Measurements from ENCODE around the gene ATP13A2. TPM values are rescaled to one million over a fixed set of nuclear protein-coding genes. Genes with fewer than 3 reads are reported as not detected.

Gene ATP13A2
- polyA plus RNA-seq, 1 of the 3 experiments (the other 2 are of a cell fraction), result 29.3 TPM

GRCh38 chr1:16986962-16987361, 24.8 kb downstream of the ATP13A2 start:
- no peak overlapping the region for H3K27ac ChIP-seq (ENCODE audit: low read depth in 2 of 2, low read length in 1 of 2)
- peaks cover 6% of the 10 kb centered on the region for H3F3A ChIP-seq (replicated peaks; ENCODE audit: insufficient read depth)
- 50% methylated on average over 8 of the region's 16 CpGs for WGBS (ENCODE audit: low lambda C conversion rate)
- no peaks in the 10 kb centered on the region for H3K79me2 ChIP-seq (ENCODE audit: insufficient read depth)
- H3K36me3 ChIP-seq (replicated peaks in 1 of 2; ENCODE audit: control insufficient read depth in 1 of 2, insufficient read depth in 2 of 2, low read length in 1 of 2), result peaks cover 3 to 8% of the 10 kb centered on the region in 2 experiments
- no peak overlapping the region; a peak in 1 of 4 replicates for H3K4me3 ChIP-seq (ENCODE audit: low read depth in 2 of 2, low read length in 1 of 2)
- H3K9me3 ChIP-seq, result no peaks in the 10 kb centered on the region
- no peaks in the 10 kb centered on the region for H3K27me3 ChIP-seq (ENCODE audit: insufficient read depth)
- CTCF ChIA-PET, result interaction anchor here (0.6 to 4.0 kb wide), 20 partner anchors 8 to 61 kb away, joined by 3 to 38 read pairs (median 5); no protein-coding TSS in a partner anchor
- peak; percentile 66 for TF ChIP-seq CTCF (IDR thresholded peaks at IDR 0.05)
- no peak for TF ChIP-seq USF2 (IDR thresholded peaks at IDR 0.05; ENCODE audit: borderline replicate concordance, low read depth, low read length)
- TF ChIP-seq ELF1 (IDR thresholded peaks at IDR 0.05), result no peak
- no peak for TF ChIP-seq ZBTB33 (IDR thresholded peaks at IDR 0.05; ENCODE audit: borderline replicate concordance, low read depth)
- TF ChIP-seq EZH2phosphoT487 (IDR thresholded peaks at IDR 0.05; ENCODE audit: borderline replicate concordance, low read depth), result no peak
- TF ChIP-seq IRF3 (IDR thresholded peaks at IDR 0.05; ENCODE audit: low read depth, low read length), result no peak
- no peak for TF ChIP-seq GATA2 (CRISPR knock-in tag; IDR thresholded peaks at IDR 0.05)
- H4K20me1 ChIP-seq (ENCODE audit: insufficient read depth), result no peaks in the 10 kb centered on the region
- POLR2A ChIA-PET, result interaction anchor here (0.9 to 1.1 kb wide), 2 partner anchors 9 to 19 kb away, joined by 3 to 4 read pairs; no protein-coding TSS in a partner anchor
- peaks cover 10% of the 10 kb centered on the region in 2 experiments; a peak in 2 of 4 replicates for H3K4me1 ChIP-seq (ENCODE audit: control insufficient read depth in 1 of 2, insufficient read depth in 2 of 2, low read depth in 1 of 2, low read length in 1 of 2)
- peak; percentile 88 for DNase-seq
- no peak overlapping the region for H3K4me2 ChIP-seq
- no peak overlapping the region for H3K9ac ChIP-seq
- H2AFZ ChIP-seq (ENCODE audit: low read depth), result no peak overlapping the region
- H3K9me2 ChIP-seq, result no peaks in the 10 kb centered on the region

GRCh38 chr1:16986560-16986959, 25.2 kb downstream of the ATP13A2 start:
- Histone ChIP-seq H3K4me1 (ENCODE audit: control insufficient read depth in 1 of 2, insufficient read depth in 2 of 2, low read depth in 1 of 2, low read length in 1 of 2) (peaks cover 10 to 14% of the 10 kb centered on the region in 2 experiments; a peak in 2 of 4 replicates), H3K27me3 (ENCODE audit: insufficient read depth) (no peaks in the 10 kb centered on the region), H3K9ac (no peak overlapping the region), H3K36me3 (replicated peaks in 1 of 2; ENCODE audit: control insufficient read depth in 1 of 2, insufficient read depth in 2 of 2, low read length in 1 of 2) (peaks cover 3 to 8% of the 10 kb centered on the region in 2 experiments), H3K4me3 (ENCODE audit: low read depth in 2 of 2, low read length in 1 of 2) (no peak overlapping the region), H3F3A (replicated peaks; ENCODE audit: insufficient read depth) (peaks cover 9% of the 10 kb centered on the region), H3K9me2 (no peaks in the 10 kb centered on the region), H3K79me2 (ENCODE audit: insufficient read depth) (no peaks in the 10 kb centered on the region), H4K20me1 (ENCODE audit: insufficient read depth) (no peaks in the 10 kb centered on the region), H3K9me3 (no peaks in the 10 kb centered on the region), H3K4me2 (no peak overlapping the region), H3K27ac (ENCODE audit: low read depth in 2 of 2, low read length in 1 of 2) (no peak overlapping the region), H2AFZ (ENCODE audit: low read depth) (no peak overlapping the region)
- no peak for TF ChIP-seq REST (IDR thresholded peaks at IDR 0.05; ENCODE audit: low read depth, low read length)
- TF ChIP-seq JUND (IDR thresholded peaks at IDR 0.05), result no peak
- no peak for TF ChIP-seq NRF1 (IDR thresholded peaks at IDR 0.05; ENCODE audit: low read depth, low read length)
- TF ChIP-seq GABPA (IDR thresholded peaks at IDR 0.05; ENCODE audit: low read depth), result no peak
- no peak for TF ChIP-seq TEAD4 (IDR thresholded peaks at IDR 0.05; ENCODE audit: borderline replicate concordance, insufficient read depth)
- TF ChIP-seq CTCF (IDR thresholded peaks at IDR 0.05), result no peak
- no peak for TF ChIP-seq GATA2 (CRISPR knock-in tag; IDR thresholded peaks at IDR 0.05)
- no peak for DNase-seq
- ChIA-PET POLR2A (interaction anchor here (0.6 to 1.1 kb wide), 2 partner anchors 8 to 17 kb away, joined by 3 to 4 read pairs; no protein-coding TSS in a partner anchor), CTCF (interaction anchor here (0.6 to 4.0 kb wide), 20 partner anchors 10 to 62 kb away, joined by 3 to 38 read pairs (median 5); no protein-coding TSS in a partner anchor)
- 76% methylated on average over 8 of the region's 23 CpGs for WGBS (ENCODE audit: low lambda C conversion rate)
